SK-N-SH (cell line): ENCODE data around the gene NACA2. TPM values are rescaled to one million over a fixed set of nuclear protein-coding genes. Genes with fewer than 3 reads are reported as not detected.

ENCODE experiments used
- CTCF ChIA-PET: fragments of 300-600, 350-600 bp; formaldehyde crosslinking; extraction: SDS; loops from one replicate; lab custom pipeline; 2021; lab: Yijun Ruan, JAX
- POLR2A ChIA-PET: fragments of 350-600 bp; sonication (Branson Sonifier 250); formaldehyde crosslinking; extraction: SDS; loops from one replicate; lab custom pipeline; 2020; ENCODE audit warnings: antibody characterized with exemption, inconsistent platforms; lab: Yijun Ruan, JAX
- DNase-seq: peaks from one replicate; pipeline ENCODE4 v3.0.0; 2012
- H2AFZ ChIP-seq: fragments of 200-600 bp; sonication (generic); 2 replicates; pipeline ENCODE4 v1.8.1; 2016; ENCODE audit warnings: antibody characterized with exemption, mild to moderate bottlenecking, low read depth
- H3F3A ChIP-seq: fragments of 200-600 bp; sonication (generic); replicated peaks from 2 replicates; pipeline ENCODE3; 2016; ENCODE audit warnings: antibody characterized with exemption, mild to moderate bottlenecking; ENCODE audit not compliant: insufficient read depth
- H3K27ac ChIP-seq, 2 experiments: fragments of 200-500 bp in 1 of 2; fragments of 200-600 bp in 1 of 2; sonication (Bioruptor generic) in 1 of 2; sonication (generic), shearing (Covaris generic) in 1 of 2; 2 replicates each; pipeline versions ENCODE4 v1.5.1 to v1.6.1; 2014 to 2016; ENCODE audit warnings: low read depth in 2 of 2, inconsistent platforms in 1 of 2, low read length in 1 of 2, mild to moderate bottlenecking in 1 of 2, mixed read lengths in 1 of 2
- H3K27me3 ChIP-seq: fragments of 200-600 bp; sonication (generic), shearing (Covaris generic); 2 replicates; pipeline ENCODE4 v1.6.1; 2016; ENCODE audit warnings: mixed run types; ENCODE audit not compliant: insufficient read depth
- H3K36me3 ChIP-seq, 2 experiments: fragments of 200-500 bp in 1 of 2; fragments of 200-600 bp in 1 of 2; sonication (Bioruptor generic) in 1 of 2; sonication (generic) in 1 of 2; replicated peaks in 1 of 2; 2 replicates each; pipeline versions ENCODE3 to v1.5.1; 2014 to 2016; ENCODE audit warnings: low read length in 1 of 2, mild to moderate bottlenecking in 1 of 2; ENCODE audit not compliant: insufficient read depth in 2 of 2, control insufficient read depth in 1 of 2
- H3K4me1 ChIP-seq, 2 experiments: fragments of 200-500 bp in 1 of 2; fragments of 200-600 bp in 1 of 2; sonication (Bioruptor generic) in 1 of 2; sonication (generic), shearing (Covaris generic) in 1 of 2; 2 replicates each; pipeline versions ENCODE4 v1.5.1 to v1.6.1; 2014 to 2016; ENCODE audit warnings: low read depth in 1 of 2, low read length in 1 of 2, mixed run types in 1 of 2; ENCODE audit not compliant: insufficient read depth in 2 of 2, control insufficient read depth in 1 of 2
- H3K4me2 ChIP-seq: fragments of 200-600 bp; sonication (generic), shearing (Covaris generic); 2 replicates; pipeline ENCODE4 v1.6.1; 2017; ENCODE audit warnings: mixed run types
- H3K4me3 ChIP-seq, 2 experiments: fragments of 200-500 bp in 1 of 2; fragments of 200-600 bp in 1 of 2; sonication (Bioruptor generic) in 1 of 2; sonication (generic), shearing (Covaris generic) in 1 of 2; 2 replicates each; pipeline versions ENCODE4 v1.5.1 to v1.8.1; 2014 to 2016; ENCODE audit warnings: low read depth in 2 of 2, inconsistent platforms in 1 of 2, low read length in 1 of 2, mild to moderate bottlenecking in 1 of 2, mixed read lengths in 1 of 2, moderate library complexity in 1 of 2
- H3K79me2 ChIP-seq: fragments of 200-600 bp; sonication (generic); 2 replicates; pipeline ENCODE4 v1.8.1; 2017; ENCODE audit warnings: mild to moderate bottlenecking; ENCODE audit not compliant: insufficient read depth
- H3K9ac ChIP-seq: fragments of 200-600 bp; sonication (generic); 2 replicates; pipeline ENCODE4 v1.6.1; 2017; ENCODE audit warnings: mixed run types
- H3K9me2 ChIP-seq: fragments of 200-600 bp; sonication (generic); 2 replicates; pipeline ENCODE4 v1.6.1; 2017; ENCODE audit warnings: mixed run types
- H3K9me3 ChIP-seq: fragments of 200-600 bp; sonication (generic); 2 replicates; pipeline ENCODE4 v1.6.1; 2017; ENCODE audit warnings: mixed run types, mild to moderate bottlenecking, moderate library complexity
- H4K20me1 ChIP-seq: fragments of 200-600 bp; sonication (generic); 2 replicates; pipeline ENCODE4 v1.6.1; 2017; ENCODE audit warnings: mild to moderate bottlenecking, mixed run types; ENCODE audit not compliant: insufficient read depth
- CHD2 ChIP-seq: fragments of 150-350 bp; IDR thresholded peaks from 2 replicates; pipeline ENCODE4 v1.6.1; 2018; ENCODE audit warnings: low read length; ENCODE audit not compliant: partially characterized antibody
- EP300 ChIP-seq, 2 experiments: IDR thresholded peaks; 2 replicates each; pipeline versions ENCODE4 v1.4.0 to v1.6.1; 2012; ENCODE audit warnings: borderline replicate concordance in 1 of 2, low read depth in 1 of 2, low read length in 1 of 2
- EZH2phosphoT487 ChIP-seq: fragments of 200-600 bp; sonication (generic); IDR thresholded peaks from 2 replicates; pipeline ENCODE4 v1.6.1; 2017; ENCODE audit warnings: low read depth, mixed run types, mild to moderate bottlenecking, antibody characterized with exemption, moderate library complexity, borderline replicate concordance
- GABPA ChIP-seq: IDR thresholded peaks from 2 replicates; pipeline ENCODE4 v1.4.0; 2012; ENCODE audit warnings: low read depth, mild to moderate bottlenecking
- GATA2 ChIP-seq: sonication (generic); formaldehyde crosslinking; IDR thresholded peaks from 2 replicates; pipeline ENCODE4 v1.5.0; 2020; ENCODE audit warnings: mild to moderate bottlenecking, missing genetic modification reagents
- MAX ChIP-seq: IDR thresholded peaks from 2 replicates; pipeline ENCODE4 v1.4.0; 2012; ENCODE audit warnings: low read depth
- MXI1 ChIP-seq: IDR thresholded peaks from 2 replicates; pipeline ENCODE4 v1.6.1; 2012; ENCODE audit warnings: mild to moderate bottlenecking, low read depth, low read length, improper control_type of control experiment
- POLR2AphosphoS5 ChIP-seq: IDR thresholded peaks from 2 replicates; pipeline ENCODE4 v1.6.1; 2012; ENCODE audit warnings: low read depth, low read length
- RAD21 ChIP-seq: IDR thresholded peaks from 2 replicates; pipeline ENCODE4 v1.6.1; 2012; ENCODE audit warnings: mild to moderate bottlenecking, low read length
- RFX5 ChIP-seq: IDR thresholded peaks from 2 replicates; pipeline ENCODE4 v1.6.1; 2012; ENCODE audit warnings: mild to moderate bottlenecking, improper control_type of control experiment, low read length
- TCF12 ChIP-seq: IDR thresholded peaks from 2 replicates; pipeline ENCODE4 v1.4.0; 2012
- TEAD4 ChIP-seq: IDR thresholded peaks from 2 replicates; pipeline ENCODE4 v1.4.0; 2012; ENCODE audit warnings: mild to moderate bottlenecking, borderline replicate concordance; ENCODE audit not compliant: insufficient read depth
- USF1 ChIP-seq: IDR thresholded peaks from 2 replicates; pipeline ENCODE4 v1.4.0; 2012; ENCODE audit warnings: low read depth, borderline replicate concordance
- USF2 ChIP-seq: fragments of 150-350 bp; IDR thresholded peaks from 2 replicates; pipeline ENCODE4 v1.6.1; 2017; ENCODE audit warnings: antibody characterized with exemption, low read length, low read depth, borderline replicate concordance
- YY1 ChIP-seq: IDR thresholded peaks from 2 replicates; pipeline ENCODE4 v1.4.0; 2012; ENCODE audit warnings: low read depth, mild to moderate bottlenecking
- WGBS: methylation state at CpG from one replicate; pipeline ENCODE4 v1.1.6; 2017; ENCODE audit warnings: low lambda C conversion rate; 5-methylcytosine and 5-hydroxymethylcytosine counted together
- polyA plus RNA-seq, 3 experiments: library from polyadenylated mRNA; depleted of rRNA; stranded (reverse); fragments of >200 nt; gene quantifications; 2 replicates each; pipeline ENCODE4 v1.2.3, GENCODE V29; 2012
- TF ChIP-seq, protein P1 (sequence below): fragments of 200-600 bp; sonication (generic); IDR thresholded peaks from 2 replicates; pipeline ENCODE4 v1.6.1; 2017; ENCODE audit warnings: antibody characterized with exemption, mild to moderate bottlenecking, moderate library complexity

The NACA2 gene
- polyA plus RNA-seq, 1 of the 3 experiments (the other 2 are of a cell fraction): not detected

GRCh38 chr17:61579961-61580360 lies 11.1 kb downstream of the NACA2 start:
- Histone ChIP-seq H3K27ac (no peak overlapping the region), H4K20me1 (no peaks in the 10 kb centered on the region), H3K36me3 (no peaks in the 10 kb centered on the region), H3K9ac (no peak overlapping the region), H3K4me1 (peaks cover 13 to 30% of the 10 kb centered on the region in 2 experiments; a peak in 3 of 4 replicates), H3K79me2 (no peaks in the 10 kb centered on the region), H3K27me3 (no peaks in the 10 kb centered on the region), H2AFZ (no peak overlapping the region), H3K9me2 (no peaks in the 10 kb centered on the region), H3K4me2 (no peak overlapping the region), H3K9me3 (no peaks in the 10 kb centered on the region), H3F3A (no peaks in the 10 kb centered on the region), H3K4me3 (no peak overlapping the region)
- DNase-seq: no peak
- ChIA-PET CTCF (interaction anchor here (1.4 to 10.9 kb wide), 3 partner anchors 15 to 164 kb away, joined by 3 to 177 read pairs (median 4); no protein-coding TSS in a partner anchor), POLR2A (no interaction called here)
- WGBS: 91% methylated on average over 9 of the region's 9 CpGs
- TF ChIP-seq POLR2AphosphoS5 (no peak), RAD21 (no peak), CHD2 (no peak), MAX (no peak), GABPA (no peak), GATA2 (CRISPR knock-in tag) (no peak), EZH2phosphoT487 (no peak), TCF12 (no peak), MXI1 (no peak), USF2 (no peak), EP300 (IDR thresholded peaks at IDR 0.05; ENCODE audit: borderline replicate concordance in 1 of 2, low read depth in 1 of 2, low read length in 1 of 2) (no peak), YY1 (no peak), TEAD4 (no peak), RFX5 (no peak), USF1 (no peak)
- TF ChIP-seq, protein P1, sequence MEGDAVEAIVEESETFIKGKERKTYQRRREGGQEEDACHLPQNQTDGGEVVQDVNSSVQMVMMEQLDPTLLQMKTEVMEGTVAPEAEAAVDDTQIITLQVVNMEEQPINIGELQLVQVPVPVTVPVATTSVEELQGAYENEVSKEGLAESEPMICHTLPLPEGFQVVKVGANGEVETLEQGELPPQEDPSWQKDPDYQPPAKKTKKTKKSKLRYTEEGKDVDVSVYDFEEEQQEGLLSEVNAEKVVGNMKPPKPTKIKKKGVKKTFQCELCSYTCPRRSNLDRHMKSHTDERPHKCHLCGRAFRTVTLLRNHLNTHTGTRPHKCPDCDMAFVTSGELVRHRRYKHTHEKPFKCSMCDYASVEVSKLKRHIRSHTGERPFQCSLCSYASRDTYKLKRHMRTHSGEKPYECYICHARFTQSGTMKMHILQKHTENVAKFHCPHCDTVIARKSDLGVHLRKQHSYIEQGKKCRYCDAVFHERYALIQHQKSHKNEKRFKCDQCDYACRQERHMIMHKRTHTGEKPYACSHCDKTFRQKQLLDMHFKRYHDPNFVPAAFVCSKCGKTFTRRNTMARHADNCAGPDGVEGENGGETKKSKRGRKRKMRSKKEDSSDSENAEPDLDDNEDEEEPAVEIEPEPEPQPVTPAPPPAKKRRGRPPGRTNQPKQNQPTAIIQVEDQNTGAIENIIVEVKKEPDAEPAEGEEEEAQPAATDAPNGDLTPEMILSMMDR: no peak
